Subcutaneous adipose tissue (tissue), 4 donors: ENCODE results near the gene HMGA1. TPM values are rescaled to one million over a fixed set of nuclear protein-coding genes. Genes with fewer than 3 reads are reported as not detected.

Experiments used
- total RNA-seq, 4 donors: library from RNA; depleted of rRNA; stranded (reverse); fragments of >200 nt; gene quantifications; one replicate each; pipeline ENCODE4 v1.1.0, GENCODE V29; 2016
- TF ChIP-seq, protein P1 (sequence below): fragments of 450-650 bp; IDR thresholded peaks from one replicate; pipeline ENCODE4 v1.5.1; 2016; ENCODE audit warnings: low read depth, mild to moderate bottlenecking, control low read depth, antibody characterized with exemption, moderate library complexity

HMGA1 gene
- total RNA-seq, 4 donors from 2014 or later: 10.3 to 21.4 (median 13.5) TPM

DNA sequence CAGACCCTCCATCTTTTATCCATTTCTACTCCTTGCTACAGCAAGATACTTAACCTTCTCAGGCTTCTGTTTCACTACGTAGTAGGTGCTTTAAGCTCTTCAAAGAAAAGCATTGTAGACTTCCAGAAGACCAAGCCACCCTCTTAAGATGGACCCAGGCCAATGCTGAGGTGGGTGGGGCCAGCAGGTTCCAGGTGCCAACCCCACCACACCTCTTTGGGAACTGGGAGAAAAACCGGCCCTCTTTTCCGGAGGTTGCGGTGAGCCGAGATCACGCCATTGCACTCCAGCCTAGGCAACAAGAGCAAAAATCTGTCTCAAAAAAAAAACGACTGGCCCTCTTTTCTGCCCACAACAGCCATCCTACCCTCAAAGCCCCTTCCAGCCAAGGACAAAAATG, 10.6 kb upstream of the HMGA1 start:
- TF ChIP-seq, protein P1, sequence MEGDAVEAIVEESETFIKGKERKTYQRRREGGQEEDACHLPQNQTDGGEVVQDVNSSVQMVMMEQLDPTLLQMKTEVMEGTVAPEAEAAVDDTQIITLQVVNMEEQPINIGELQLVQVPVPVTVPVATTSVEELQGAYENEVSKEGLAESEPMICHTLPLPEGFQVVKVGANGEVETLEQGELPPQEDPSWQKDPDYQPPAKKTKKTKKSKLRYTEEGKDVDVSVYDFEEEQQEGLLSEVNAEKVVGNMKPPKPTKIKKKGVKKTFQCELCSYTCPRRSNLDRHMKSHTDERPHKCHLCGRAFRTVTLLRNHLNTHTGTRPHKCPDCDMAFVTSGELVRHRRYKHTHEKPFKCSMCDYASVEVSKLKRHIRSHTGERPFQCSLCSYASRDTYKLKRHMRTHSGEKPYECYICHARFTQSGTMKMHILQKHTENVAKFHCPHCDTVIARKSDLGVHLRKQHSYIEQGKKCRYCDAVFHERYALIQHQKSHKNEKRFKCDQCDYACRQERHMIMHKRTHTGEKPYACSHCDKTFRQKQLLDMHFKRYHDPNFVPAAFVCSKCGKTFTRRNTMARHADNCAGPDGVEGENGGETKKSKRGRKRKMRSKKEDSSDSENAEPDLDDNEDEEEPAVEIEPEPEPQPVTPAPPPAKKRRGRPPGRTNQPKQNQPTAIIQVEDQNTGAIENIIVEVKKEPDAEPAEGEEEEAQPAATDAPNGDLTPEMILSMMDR: no peak

DNA sequence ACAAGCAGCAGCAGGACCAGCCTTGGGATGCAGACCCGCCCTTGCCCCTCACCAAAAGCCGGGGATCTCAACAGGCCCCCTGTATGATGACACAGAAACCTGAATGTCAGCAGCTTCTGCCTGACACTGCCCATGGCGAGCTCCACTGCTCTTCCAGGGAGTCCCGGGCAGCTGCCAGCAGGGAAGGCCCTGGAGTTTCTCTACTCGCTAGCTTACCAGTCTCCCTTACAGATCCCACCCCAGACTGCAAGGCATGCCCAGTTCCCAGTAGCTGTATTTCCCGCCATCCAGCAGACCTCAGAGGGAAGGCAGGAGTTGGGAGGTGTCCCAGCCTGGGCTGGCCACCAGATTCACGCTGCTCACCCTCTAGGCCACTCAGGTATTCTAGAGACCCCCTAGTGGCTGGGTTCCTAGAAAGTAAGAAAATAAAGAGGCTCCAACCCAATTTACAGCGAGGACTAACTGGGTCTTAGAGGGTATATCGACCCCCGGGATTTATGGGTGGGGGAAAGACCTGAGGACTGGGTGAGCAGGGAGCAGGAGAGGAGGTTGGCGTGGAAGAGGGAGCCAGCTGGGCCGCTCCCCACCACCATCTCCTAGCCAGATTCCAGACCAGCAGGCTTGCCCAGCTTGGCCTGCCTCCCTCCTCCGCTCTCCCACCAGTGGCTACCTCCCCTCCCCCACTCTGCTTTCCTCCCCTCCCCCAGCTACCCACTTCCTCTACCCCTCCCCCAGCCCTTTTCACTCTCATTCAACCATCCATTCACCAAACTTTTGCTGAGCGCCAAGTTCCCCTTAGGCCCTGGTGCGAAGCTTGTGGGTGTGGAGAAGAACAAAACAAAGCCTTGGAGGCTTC, 9.7 kb upstream of the HMGA1 start:
- TF ChIP-seq, protein P1: no peak

DNA sequence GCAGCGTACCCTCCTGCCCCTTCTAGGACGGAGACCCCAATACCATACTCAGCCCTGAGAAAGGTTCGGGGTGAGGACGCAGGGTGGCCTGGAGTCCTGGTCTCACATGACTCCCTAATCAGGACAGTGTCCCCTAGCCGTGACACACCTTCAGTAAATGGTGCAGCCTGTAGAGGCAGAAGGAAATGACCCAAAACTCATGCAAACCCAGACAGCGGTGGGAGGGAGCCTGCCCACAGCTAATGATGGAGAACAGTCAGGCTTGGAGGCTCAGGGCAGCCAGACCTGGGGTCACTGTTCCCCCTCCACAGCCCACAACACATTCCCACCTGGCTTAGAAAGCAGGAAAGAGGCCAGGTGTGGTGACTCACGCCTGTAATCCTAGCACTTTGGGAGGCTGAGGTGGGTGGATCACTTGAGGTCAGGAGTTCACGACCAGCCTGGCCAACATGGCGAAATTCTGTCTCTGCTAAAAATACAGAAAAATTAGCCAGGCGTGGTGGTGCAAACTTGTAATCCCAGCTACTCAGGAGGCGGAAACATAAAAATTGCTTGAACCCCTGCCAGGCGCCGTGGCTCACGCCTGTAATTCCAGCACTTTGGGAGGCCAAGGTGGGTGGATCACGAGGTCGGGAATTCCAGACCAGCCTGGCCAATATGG, 8.8 kb upstream of the HMGA1 start:
- TF ChIP-seq, protein P1: no peak

DNA sequence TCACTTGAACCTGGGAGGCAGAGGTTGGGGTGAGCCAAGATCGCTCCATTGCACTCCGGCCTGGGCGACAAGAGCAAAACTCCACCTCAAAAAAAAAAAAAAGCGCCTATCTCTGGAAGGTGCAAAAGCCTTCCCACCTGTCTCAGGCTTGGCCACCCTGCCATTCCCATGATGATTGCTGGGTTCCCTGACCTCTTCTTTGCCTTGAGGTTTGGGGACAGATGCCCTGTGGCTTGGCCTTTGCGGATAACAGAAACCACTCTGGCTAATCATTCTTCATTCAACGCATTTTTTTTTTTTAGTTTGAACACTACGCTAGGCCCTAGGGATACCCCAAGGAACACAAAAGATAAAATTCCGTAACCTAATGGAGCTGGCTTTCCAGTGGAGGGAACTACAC, 6.8 kb upstream of the HMGA1 start:
- TF ChIP-seq, protein P1: no peak

DNA sequence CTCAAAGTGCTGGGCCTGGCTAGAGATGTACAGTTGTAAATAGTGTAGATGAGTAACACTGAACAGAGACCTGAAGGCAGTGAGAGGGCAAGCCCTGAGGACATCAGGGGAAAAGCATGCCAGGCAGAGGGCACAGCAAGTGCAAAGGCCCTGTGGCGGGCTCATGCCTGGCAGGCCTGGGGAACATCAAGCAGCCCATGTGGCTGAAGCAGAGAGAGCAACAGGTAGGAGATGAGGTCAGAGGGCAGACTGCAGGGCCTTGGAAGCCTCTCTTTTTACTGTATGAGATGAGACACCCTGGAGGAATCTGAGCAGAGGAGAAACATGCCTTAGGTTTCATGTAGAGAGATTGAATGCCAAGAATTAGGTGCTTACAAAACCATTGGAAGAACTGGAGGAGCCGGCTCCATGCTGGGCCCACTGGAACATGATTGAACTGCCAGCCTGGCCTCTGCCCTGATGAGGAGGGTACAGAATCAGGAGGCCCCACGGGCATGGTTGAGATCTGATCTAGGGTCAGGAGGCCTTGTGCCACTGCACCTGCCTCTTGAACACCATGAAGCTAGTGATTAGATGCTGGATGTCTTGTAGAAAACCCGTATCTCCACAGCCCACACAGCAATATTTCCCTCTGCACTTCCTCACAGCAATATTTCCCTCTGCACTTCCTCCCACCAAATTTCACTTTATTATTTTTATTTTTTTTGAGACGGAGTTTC, 5.9 kb upstream of the HMGA1 start:
- TF ChIP-seq, protein P1: no peak

DNA sequence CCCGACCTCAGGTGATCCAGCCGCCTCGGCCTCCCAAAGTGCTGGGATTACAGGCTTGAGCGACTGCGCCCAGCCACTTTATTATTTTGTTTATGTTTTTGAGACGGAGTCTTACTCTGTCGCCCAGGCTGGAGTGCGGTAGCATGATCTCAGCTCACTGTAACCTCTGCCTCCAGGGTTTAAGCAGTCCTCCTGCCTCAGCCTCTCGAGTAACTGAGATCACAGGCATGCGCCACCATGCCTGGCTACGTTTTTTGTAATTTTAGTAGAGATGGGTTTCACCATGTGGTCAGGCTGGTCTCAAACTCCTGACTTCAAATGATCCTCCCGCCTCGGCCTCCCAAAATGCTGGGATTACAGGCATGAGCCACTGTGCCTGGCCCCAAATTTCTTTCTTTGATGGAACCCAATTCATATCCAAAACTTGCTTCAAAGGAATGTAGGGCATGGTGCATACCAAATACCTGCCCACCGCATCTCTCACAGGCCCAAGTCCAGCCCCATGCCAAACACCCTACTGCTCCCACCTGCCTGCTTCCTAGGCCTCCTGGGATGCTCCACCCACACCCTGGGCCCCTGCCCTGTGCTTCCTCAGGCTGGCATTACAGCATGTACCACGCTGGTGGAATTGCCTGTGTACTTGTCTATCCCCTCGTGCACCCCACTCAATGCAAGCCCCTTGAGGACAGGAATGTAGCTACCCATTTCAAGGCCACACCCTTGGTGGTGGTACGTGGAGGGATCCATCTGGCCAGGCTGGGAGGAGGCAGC, 4.9 kb upstream of the HMGA1 start:
- TF ChIP-seq, protein P1: no peak
